AG04449 (cell line): ENCODE results near the gene POU3F1.
A peak's percentile ranks its signal among the peaks of the same experiment; 100 is the strongest.

ENCODE experiments used
- CTCF ChIA-PET: fragments of 350-600 bp; formaldehyde crosslinking; extraction: SDS; loops from one replicate; lab custom pipeline; 2021; ENCODE audit warnings: antibody characterized with exemption; lab: Yijun Ruan, JAX
- POLR2A ChIA-PET: fragments of 400-600, 350-600 bp; formaldehyde crosslinking; extraction: SDS; loops from one replicate; lab custom pipeline; 2020; ENCODE audit warnings: antibody characterized with exemption, inconsistent platforms; lab: Yijun Ruan, JAX
- DNase-seq: peaks from one replicate; pipeline ENCODE4 v3.0.0-alpha.2; 2010; ENCODE audit warnings: low read depth, low spot score
- H3K4me3 ChIP-seq: 2 replicates; pipeline ENCODE4 v1.5.1; 2011; ENCODE audit warnings: low read depth, mild to moderate bottlenecking, control low read depth, low read length
- TF ChIP-seq, protein P1 (sequence below): IDR thresholded peaks from one replicate; pipeline ENCODE4 v1.5.1; 2011; ENCODE audit warnings: mild to moderate bottlenecking, moderate library complexity, low read length, control low read depth, inconsistent platforms; ENCODE audit not compliant: insufficient read depth; ENCODE audit errors: missing control alignments

The POU3F1 gene

DNA sequence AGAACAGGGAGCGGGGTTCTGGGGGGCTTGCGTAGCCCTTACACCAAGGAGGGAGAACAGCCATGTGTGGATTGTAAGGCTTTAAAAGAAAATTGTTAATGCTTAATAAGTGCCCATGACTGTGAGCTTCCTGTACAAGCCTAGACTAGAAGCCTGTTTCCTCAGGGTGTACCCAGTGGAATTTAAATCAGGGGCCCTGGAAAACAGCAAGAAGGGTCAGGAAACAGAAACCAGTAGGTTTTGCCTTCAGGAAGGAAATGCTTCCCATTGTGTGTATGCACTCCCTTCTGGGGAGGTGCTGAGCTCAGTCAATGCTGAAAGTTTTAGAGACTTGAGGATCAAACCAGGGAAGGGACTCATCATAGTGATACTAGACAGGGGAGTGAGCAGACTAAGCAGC, 21.4 kb downstream of the POU3F1 start:
- POLR2A ChIA-PET: no interaction called here
- no peak overlapping the region for H3K4me3 ChIP-seq
- TF ChIP-seq, protein P1, sequence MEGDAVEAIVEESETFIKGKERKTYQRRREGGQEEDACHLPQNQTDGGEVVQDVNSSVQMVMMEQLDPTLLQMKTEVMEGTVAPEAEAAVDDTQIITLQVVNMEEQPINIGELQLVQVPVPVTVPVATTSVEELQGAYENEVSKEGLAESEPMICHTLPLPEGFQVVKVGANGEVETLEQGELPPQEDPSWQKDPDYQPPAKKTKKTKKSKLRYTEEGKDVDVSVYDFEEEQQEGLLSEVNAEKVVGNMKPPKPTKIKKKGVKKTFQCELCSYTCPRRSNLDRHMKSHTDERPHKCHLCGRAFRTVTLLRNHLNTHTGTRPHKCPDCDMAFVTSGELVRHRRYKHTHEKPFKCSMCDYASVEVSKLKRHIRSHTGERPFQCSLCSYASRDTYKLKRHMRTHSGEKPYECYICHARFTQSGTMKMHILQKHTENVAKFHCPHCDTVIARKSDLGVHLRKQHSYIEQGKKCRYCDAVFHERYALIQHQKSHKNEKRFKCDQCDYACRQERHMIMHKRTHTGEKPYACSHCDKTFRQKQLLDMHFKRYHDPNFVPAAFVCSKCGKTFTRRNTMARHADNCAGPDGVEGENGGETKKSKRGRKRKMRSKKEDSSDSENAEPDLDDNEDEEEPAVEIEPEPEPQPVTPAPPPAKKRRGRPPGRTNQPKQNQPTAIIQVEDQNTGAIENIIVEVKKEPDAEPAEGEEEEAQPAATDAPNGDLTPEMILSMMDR: no peak
- no peak for DNase-seq
- CTCF ChIA-PET: interaction anchor here (1.0 to 20.1 kb wide), 11 partner anchors 9 to 810 kb away, joined by 3 to 398 read pairs (median 9); partner anchors contain the start of genes MTF1, SF3A3 and UTP11

DNA sequence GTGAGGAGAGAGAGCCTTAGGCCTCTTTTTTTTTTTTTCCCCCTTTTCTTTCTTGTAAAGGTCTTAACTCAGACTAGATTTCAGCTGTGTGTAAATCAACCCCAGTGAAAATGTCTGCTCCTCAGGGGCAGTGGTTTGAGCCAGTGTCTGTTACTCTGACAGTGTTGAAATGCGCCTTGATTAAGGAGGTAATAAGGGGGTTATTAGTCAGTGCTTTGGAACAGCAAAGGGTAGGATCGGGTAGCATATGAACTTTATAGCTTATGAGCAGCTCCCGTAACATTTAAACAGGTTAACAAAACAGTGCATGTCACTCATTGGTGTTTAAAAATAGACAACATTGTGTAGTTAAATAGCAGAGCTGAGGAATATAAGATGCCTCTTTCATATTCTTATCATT, 23.8 kb downstream of the POU3F1 start:
- TF ChIP-seq, protein P1: no peak
- DNase-seq: no peak
- POLR2A ChIA-PET: no interaction called here
- CTCF ChIA-PET: interaction anchor here (1.0 to 20.1 kb wide), 10 partner anchors 9 to 823 kb away, joined by 3 to 398 read pairs (median 4); partner anchors contain the start of gene SF3A3
- H3K4me3 ChIP-seq: no peak overlapping the region

DNA sequence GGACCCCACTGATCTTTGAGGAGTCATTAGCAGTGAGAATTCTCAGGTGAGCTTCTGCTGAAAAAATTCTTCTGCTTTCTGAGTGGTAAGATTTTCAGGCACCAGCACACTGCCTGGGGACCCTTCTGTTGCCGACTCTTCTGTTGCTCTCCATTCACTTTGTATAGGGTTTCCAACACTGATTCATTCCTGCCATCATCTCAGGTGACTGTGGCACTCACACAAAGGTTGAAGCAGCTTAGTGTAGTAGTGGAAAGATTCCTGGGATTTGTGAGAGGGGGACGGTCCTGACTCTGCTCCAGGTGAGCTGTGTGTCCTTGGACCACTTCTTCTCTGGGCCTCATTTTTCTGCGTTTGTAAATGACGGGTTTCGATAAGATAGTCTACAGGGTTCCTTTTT, 24.6 kb downstream of the POU3F1 start:
- TF ChIP-seq, protein P1: no peak
- ChIA-PET CTCF (interaction anchor here (0.6 to 20.1 kb wide), 6 partner anchors 8 to 814 kb away, joined by 3 to 398 read pairs (median 37); partner anchors contain the start of gene SF3A3), POLR2A (no interaction called here)
- DNase-seq: no peak
- no peak overlapping the region for H3K4me3 ChIP-seq

DNA sequence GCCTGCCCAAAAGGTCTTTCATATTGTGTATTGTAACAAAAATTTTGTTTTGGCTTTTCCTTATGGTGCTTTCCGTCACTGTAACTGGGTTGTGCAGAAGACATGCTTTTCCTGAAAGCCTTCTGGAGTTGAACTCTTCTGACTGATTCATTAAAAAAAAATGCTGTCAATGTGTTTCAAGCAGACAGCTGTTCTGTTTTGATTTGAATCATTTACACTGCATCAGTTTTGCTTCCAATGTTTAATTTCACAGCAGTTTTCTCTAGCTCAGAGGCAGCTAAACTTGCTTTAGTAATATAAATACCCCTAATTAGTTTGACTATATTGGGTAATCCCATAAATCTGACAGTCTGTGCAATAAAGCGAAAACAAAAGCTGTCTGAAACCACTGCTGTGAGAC, 26.2 kb downstream of the POU3F1 start:
- CTCF ChIA-PET: interaction anchor here (0.6 to 20.1 kb wide), 8 partner anchors 9 to 815 kb away, joined by 3 to 398 read pairs (median 15); partner anchors contain the start of gene SF3A3
- POLR2A ChIA-PET: no interaction called here
- TF ChIP-seq, protein P1: no peak

DNA sequence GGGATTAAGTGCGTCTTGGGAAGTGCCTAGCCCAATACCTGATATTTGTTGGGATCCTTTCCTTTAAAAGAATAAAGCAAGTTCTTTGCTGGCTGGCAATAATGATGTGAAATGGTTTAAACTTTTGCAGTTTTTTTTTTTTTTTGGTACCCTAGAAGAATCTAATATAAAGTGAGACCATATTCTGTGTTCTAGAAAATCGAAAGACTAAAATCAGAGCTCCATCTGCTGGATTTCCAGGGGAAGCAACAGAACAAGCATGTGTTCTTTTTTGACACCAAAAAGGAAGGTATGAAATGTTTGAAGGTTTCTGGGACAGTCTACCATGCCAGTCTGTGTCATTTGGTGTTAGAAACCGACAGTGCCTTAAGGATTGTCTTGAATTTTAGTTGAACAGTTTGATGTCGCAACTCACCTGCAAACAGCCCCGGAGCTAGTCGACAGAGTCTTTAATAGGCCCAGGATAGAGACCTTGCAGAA, 27.7 kb downstream of the POU3F1 start:
- TF ChIP-seq, protein P1: peak; percentile 48
- CTCF ChIA-PET: interaction anchor here (0.8 to 20.1 kb wide), 15 partner anchors 10 to 817 kb away, joined by 3 to 398 read pairs (median 4); partner anchors contain the start of gene SF3A3
- DNase-seq: no peak
- POLR2A ChIA-PET: interaction anchor here (0.7 to 1.1 kb wide), 3 partner anchors 18 to 1632 kb away, joined by 3 to 4 read pairs (median 4); no protein-coding TSS in a partner anchor
- no peak overlapping the region for H3K4me3 ChIP-seq

More for the DNA sequence above, 26.2 kb downstream of the POU3F1 start:
- DNase-seq: no peak
- no peak overlapping the region for H3K4me3 ChIP-seq

DNA sequence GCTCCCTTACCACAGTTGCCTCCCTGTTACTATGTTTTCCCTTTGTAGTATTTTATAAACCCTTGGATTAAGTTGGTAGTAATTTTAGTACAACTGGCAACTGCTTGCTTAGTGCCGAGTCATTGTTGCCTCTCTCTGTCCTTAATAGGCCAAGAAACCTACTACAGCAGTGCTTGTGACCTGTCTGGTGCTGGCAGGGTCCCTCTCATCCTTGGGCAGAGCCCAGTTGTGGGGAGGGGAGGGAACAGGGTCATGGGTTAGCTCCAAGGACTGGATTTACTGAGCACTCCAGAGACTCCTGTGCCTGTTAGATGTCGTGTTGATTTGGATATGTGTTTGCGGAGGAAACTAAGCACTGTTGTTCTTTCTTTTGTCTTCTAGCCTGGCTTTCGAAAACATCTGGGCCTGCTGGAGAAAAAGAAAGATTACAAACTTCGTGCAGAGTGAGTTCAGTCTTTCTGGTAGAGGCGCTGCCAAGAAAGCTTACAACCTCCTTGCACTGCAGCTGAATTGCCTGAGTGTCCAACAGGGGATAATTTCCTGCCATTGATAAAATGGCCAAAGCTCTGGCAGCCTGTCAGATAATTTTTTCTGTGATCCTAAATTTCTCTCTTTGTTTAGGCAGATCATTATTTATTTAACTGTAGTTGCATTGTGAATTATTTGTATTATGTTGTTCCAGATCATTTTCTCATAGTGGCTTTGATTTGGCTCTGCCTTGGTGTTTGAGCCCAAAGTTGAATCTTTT, 30.4 kb downstream of the POU3F1 start:
- DNase-seq: no peak
- ChIA-PET CTCF (interaction anchor here (0.8 to 20.1 kb wide), 4 partner anchors 8 to 819 kb away, joined by 3 to 398 read pairs (median 37); partner anchors contain the start of gene SF3A3), POLR2A (no interaction called here)
- H3K4me3 ChIP-seq: no peak overlapping the region
- TF ChIP-seq, protein P1: no peak
